NCI-H1092 (cell line): Measurements from ENCODE around the gene HMCN2.

Experiments used
- DNase-seq: peaks from one replicate; lab custom pipeline; 2025; lab: John Stamatoyannopoulos, UW

HMCN2 gene

DNA sequence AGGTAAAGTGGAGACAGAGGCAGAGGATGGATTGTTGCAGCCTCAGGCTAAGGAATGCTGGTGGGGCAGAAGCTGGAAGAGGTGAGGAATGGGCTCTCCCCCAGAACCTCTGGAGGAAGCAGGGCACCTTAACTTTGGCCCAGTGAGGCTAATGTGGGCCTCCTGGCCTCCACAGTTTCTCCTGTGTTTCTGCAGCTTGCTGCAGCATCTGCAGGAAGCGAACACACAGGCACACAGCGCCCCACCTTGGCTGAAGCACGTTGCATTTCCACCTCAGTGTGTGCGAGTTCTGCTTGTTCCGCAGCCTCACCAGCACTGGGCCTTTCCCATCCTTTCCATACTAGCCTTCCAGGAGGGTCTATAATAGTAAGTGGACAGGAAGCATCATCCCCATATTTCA lies 152.0 kb downstream of the HMCN2 start:
- DNase-seq = no peak

DNA sequence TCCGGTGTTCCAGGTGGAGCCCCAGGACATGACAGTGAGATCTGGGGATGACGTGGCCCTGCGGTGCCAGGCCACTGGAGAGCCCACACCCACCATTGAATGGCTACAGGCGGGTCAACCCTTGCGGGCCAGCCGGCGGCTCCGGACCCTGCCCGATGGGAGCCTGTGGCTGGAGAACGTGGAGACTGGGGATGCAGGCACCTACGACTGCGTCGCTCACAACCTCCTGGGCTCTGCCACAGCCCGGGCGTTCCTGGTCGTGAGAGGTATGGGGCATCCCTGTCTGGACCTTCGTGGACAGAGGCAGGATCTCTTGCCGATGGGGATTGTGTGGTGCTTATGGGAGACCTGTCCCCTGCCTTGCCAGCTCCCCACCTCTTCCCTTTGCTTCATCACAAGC lies 153.2 kb downstream of the HMCN2 start:
- no peak for DNase-seq

DNA sequence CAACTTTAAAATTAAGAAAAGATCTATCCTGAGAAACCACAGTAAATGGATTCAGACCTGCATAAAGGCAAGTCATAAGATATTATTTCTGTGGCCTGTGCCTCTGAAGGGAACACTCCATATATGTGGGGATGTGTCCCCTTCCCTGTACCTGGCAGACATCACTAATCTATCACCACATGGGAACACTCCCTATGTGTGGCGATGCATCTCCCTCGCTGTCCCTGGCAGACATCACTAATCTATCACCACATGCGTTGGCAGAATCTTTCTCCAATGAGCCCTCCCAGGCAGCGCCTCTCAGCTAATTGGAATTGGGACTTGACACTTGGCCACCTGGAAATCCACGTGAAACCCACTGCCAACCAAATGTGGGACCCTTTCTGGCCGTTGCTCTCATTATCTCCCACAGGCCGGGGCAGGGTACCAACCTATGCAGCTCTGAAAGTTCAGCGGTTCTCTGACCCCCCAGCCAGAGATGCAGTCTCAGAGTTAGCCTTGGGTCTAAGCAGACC lies 154.0 kb downstream of the HMCN2 start:
- DNase-seq = no peak

DNA sequence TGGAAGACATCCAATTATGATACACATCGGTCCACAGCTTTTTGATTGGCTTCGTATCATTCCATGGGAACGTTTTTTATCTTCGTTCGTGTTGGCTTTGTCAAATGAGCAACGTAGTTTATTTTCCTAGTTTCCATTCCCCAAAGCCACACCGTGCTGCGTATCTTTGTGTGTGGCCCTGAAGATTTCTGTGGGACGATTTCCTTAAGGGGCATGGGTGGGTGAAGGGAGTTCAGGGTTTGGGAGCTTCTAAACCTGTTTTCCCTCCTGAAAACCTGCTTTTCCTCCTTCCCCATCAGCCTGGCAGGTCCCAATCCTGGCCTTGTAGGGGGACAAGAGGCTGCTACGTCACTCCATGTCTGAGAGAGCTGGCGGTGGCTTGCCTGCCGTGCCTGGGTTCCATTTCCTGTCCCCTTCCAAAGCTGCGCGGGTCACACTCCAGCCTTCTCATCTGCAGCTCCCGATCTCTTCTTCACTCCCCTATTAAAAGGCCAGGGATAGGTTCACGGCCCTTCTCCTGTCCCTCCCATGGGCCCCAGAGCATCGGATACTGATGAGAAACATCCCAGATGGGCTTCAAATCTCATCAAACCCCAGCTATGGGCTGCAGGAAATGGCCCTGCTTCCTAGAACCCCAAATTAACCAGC lies 155.7 kb downstream of the HMCN2 start:
- DNase-seq = no peak

DNA sequence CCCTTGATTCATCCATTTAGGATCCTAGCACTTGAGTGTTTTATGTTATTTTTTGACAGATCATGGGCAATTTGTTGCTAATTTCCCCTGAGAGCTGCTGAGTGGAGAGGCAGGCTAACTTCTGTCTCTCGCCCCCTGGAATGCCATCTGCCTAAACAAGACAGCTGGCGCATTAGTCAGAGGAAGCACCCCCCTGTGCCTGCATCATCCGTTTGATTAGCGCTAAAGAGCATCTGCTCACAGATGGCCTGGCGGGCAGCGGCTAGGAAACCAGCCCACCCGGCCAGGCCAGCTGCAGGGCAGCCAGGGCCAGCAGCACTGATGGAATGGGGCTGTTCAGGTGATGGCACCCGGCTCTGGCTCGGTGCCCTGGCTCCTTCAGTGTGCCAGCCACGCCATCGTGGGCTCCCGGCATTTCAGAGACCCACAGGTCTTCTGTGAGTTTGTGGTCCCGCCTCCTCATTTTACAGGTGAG lies 156.3 kb downstream of the HMCN2 start:
- DNase-seq = peak; percentile 18

DNA sequence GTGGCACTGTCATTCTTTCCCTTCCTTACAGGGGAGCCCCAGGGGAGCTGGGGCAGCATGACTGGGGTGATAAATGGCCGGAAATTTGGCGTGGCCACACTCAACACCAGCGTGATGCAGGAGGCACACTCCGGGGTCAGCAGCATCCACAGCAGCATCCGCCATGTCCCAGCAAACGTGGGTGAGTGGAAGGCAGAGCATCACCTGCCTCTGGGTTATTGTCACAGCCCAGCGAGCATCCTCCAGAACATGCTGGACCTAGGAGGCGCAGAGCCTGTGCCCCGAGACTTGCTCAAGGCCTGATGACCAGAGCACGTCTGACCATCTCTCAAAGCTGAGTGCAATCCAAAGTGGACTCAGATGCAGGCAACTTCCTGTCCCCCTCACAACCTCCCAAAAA lies 157.0 kb downstream of the HMCN2 start:
- no peak for DNase-seq

DNA sequence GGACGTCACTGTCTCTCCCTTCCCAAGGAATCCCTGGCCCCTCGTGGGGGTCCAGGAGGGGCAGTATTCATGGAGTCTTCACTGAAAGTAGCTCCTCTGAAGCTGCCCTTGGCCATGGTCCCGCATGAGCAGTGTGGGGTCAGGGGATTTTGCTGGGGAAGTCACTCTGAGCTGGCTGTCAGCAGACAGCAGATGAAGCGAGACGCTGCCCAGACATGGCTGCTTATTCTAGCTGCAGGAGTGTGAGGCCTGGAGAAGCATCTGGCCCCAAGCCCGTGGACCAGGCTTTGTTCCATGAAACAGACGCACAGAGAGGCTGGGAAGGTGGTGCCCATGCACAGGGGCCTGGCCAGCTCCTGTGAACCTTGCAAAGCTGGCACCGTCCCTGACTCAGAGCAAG lies 157.7 kb downstream of the HMCN2 start:
- no peak for DNase-seq

DNA sequence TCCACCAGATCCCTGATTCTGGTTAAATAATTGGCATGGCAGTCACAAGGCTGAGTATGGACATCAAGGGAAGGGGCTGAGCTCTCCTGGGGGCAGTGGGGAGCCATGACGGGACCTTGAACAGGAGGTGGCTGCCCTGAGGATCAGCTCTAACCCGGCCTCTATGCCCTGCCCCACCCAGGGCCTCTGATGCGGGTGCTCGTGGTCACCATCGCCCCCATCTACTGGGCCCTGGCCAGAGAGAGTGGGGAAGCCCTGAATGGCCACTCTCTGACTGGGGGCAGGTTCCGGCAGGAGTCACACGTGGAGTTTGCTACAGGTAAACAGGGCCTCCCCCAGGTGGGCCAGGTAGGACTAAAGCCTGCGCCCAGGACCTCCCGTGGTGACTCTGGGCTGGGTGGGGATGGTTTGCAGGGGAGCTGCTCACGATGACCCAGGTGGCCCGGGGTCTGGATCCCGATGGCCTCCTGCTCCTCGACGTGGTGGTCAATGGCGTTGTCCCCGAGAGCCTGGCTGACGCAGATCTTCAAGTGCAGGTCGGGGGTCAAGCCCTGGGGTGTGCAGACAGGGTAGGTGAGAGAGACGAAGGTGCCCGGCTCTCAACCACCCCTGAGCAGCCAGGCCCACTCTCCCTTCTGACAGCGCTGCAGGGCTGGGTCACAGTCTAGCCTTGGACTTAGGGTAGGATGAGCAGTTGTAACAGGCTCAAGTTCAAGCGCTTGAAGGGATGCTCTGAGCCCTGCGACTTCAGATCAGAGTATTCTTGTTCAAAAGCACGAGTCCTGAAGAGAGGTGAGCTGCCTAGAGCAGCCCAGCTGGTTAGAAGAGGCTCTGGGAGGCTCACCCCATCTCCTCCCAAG lies 159.3 kb downstream of the HMCN2 start:
- DNase-seq = no peak

DNA sequence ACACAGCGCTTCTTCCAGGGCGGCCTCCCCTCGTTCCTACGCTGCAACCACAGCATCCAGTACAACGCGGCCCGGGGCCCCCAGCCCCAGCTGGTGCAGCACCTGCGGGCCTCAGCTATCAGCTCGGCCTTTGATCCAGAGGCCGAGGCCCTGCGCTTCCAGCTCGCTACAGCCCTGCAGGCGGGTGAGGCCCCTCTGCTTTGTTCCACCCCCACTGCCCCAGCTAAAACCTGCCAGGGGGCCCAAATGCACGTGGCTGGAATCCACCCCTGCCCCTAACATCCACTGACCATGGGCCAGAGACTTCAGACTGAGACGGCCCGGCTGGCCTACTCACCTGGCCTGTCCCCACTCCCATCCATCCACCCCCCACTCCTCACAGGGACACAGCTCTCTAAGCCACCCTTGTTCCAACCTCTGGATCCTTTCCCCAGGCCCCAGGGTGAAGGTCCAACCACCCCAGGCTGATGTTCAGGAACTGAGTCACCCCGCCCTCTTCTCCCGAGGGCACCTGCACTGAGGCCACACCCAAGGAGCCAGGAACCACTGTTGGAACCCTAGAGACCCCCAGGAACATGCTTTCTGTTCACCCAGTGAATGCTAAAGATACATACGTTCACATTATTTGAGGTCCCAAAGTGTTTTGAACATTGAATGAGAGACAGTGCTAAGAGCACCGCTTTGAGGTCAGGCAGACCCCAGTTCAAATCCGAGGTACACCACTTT lies 160.3 kb downstream of the HMCN2 start:
- no peak for DNase-seq

DNA sequence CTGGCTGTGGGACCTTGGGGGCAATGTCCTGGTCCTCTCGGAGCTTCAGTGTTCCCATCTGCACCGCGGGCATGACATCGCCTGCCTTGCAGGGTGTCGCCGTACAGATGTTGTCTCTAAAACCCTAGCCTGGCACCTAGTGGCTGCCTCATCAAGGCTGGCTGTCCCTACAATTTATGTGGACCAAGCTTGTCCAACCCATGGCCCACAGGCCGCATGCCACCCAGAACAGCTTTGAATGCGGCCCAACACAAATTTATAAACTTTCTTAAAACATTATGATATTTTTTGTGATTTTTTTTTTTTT lies 160.9 kb downstream of the HMCN2 start:
- no peak for DNase-seq

DNA sequence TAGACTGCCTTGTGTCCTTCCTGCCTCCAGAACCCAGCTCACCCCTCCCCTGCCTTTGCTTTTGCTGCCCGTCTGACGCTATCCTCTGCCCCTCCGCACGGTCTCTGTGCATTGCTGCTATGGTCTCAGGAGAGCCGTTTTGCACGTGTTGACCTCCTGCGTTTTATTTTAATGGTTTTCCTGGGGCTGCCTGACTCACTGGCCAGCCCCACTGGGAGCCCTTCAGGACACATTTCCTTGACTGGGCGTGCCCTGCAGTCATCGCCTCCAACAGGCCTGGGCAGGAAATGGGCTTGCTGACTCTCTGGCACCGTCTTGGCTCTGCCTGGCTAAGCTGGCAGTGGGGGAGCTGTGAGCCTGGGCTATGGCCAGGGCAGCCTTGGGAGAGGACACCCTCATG lies 161.3 kb downstream of the HMCN2 start:
- DNase-seq = no peak

DNA sequence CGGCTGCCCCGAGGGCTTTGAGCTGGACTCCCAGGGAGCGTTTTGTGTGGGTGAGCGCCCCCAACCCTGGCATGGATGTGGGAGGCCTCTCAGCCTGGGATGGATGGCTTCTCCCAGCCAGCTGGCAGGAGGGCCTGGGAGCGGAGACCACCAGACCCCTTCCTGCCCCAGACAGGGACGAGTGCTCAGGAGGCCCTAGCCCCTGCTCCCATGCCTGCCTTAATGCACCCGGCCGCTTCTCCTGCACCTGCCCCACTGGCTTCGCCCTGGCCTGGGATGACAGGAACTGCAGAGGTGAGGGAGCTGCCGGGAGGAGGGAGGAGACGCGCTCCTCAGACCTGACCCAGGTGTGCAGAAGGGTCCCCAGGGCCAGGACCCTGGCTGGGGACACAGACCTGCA lies 161.8 kb downstream of the HMCN2 start:
- no peak for DNase-seq

DNA sequence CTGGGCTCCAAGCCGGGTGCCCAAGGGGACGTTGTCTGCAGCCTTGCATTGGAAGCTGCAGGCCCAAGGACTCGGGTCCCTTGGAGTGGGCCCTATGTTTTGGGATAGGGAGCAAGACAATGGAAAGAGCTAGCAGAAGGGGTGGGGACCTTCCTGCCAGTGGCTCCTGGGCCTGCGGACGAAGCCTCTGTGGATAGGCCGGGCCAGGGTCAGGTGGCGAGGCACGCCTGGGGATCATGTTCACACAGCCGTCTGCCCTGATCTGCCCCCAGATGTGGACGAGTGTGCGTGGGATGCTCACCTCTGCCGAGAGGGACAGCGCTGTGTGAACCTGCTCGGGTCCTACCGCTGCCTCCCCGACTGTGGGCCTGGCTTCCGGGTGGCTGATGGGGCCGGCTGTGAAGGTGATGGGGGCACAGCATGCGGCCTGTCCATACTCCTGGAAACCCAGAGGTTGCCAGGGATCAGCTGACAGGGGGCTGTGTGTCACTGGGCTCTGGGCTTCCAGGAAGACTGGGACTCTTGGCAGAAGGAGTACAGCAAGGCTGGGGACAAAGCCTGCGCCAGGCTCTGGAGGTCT lies 162.6 kb downstream of the HMCN2 start:
- DNase-seq = no peak

DNA sequence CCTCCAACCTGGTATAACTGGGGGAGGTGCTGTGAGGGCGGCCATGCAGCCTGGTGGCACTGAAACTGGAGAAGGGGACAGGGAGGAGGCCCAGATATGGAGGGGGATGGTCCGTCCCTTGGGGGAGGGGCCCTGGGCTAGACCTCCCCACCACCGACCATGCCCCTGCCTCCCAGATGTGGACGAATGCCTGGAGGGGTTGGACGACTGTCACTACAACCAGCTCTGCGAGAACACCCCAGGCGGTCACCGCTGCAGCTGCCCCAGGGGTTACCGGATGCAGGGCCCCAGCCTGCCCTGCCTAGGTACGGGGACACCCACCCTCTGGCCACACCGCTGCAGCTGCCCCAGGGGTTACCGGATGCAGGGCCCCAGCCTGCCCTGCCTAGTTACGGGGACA lies 163.8 kb downstream of the HMCN2 start:
- no peak for DNase-seq

DNA sequence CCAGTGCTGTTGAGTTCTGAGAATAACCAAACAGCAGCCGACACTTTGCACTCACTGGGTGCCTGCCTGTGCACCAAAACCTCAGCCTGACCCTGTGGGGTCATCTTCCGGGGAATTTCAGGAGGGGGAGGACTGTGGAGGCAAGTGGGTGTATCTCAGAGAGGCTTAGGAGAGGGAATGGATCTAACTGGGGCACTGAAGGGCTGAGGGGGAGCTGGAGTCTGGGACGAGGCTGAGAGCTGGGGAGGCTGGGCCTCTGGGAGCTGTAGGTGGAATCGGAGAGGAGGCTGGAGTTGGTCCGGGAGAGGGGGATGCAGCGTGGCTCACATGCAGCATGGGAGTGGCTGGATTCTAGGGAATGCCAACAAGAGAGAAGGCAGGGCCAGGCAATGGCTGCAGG lies 164.3 kb downstream of the HMCN2 start:
- no peak for DNase-seq

DNA sequence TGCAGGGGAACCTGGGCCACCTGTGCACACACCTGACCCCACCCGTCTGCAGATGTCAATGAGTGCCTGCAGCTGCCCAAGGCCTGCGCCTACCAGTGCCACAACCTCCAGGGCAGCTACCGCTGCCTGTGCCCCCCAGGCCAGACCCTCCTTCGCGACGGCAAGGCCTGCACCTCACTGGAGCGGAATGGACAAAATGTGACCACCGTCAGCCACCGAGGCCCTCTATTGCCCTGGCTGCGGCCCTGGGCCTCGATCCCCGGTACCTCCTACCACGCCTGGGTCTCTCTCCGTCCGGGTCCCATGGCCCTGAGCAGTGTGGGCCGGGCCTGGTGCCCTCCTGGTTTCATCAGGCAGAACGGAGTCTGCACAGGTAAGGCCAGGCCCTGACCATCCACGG lies 164.7 kb downstream of the HMCN2 start:
- DNase-seq = no peak

DNA sequence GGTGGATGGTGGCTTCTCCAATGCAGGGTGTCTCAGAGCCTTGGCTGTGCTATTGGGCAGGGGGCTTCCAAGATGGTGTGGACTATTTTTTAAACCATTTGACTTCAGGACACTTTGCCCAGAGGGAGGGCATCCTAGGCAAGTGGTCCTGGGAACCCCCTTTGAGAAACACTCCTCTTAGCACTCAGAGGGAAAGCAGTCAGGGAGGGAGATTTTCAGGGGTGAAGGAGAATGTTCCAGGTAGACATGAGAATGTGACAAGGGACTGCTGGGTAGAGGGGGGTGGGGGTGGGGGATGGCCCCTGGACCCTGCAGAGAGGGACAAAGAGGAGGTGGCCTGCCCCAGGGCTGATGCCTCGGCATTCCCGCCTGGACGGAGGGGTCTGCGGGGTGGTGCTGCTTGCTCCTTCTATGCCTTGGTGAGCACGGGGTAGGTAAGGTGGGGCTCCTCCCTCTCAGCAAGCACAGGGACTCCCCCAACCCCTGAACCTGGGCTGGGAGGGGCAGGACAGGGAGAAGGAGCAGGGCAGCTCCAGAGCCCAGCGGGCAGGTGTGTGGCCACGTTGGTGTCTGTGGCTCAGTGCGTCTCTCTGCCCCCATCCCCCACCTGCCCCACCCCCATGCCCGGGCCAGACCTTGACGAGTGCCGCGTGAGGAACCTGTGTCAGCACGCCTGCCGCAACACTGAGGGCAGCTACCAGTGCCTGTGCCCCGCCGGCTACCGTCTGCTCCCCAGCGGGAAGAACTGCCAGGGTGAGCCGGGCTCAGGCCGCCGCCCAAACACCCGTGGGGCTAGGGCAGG lies 165.4 kb downstream of the HMCN2 start:
- no peak for DNase-seq

DNA sequence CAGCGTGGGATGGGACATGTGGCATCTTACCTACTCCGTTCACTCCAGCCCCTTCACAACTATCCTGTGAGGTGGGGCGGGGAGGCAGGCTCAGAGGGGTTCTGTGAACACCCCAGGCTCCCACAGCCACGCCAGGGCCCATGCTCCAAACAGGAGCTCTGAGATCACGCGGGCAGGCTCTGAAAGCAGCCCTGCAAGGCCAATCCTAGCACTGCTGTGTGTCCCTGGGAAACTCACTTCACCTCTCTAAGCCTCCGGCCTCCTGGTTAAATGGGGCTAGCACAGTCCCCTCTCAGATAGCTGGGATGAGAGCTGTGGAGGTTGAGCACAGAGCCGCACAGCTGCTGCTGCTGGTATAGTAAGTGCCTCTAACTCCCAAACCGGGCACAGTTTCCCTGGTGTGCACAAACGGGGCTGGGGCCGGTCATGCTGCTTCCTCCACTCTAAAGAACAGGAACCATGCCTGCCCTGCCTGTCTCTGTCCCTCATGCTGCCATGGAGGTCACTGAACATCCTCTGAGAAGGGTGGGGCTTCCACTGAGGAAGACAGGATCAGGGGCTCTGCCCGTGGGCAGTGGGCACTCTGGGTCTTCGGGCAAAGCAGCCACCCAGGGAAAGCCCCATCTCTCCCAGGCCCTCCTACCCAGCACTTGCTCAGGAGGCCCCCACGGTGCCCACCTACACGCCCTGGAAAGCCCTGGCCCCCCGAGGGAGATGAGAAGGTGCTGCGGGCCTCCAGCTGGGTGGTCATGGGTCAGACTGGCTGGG lies 166.2 kb downstream of the HMCN2 start:
- no peak for DNase-seq

DNA sequence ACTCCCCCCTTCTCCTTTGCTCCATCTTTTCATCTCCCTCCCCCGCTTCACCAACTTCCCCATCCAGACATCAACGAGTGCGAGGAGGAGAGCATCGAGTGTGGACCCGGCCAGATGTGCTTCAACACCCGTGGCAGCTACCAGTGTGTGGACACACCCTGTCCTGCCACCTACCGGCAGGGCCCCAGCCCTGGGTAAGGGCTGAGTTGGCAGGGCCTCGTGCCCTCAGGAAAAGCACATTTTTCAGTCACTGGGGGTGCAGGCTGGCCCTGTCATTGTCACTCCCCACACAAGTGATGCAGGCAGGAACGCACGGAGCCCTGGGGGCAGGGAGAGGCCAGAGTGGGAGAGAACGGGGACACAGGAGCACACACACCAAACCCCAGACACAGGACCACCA lies 166.8 kb downstream of the HMCN2 start:
- no peak for DNase-seq

DNA sequence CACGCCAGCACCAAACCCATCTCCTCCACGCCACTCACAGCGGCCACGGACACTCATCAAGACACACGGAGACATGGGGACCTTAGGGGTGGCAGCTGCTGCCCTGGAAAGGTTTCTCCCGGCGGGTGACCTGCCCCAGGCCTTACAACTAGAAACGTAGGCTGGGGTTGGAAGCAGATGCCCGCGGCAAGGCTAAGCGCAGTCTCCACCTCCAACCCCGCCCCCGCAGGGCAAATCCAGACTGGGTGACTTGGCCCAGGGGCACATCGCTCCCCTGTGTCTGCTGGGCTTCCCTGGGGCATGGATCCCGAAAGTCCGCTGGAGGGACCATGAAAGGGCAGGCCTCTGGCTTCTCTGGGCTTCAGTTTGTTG lies 167.2 kb downstream of the HMCN2 start:
- DNase-seq = no peak
